Pancreas (tissue), 10 donors: ENCODE results near the gene LDHA. TPM values are rescaled to one million over a fixed set of nuclear protein-coding genes. Genes with fewer than 3 reads are reported as not detected.

Experiments used
- ATAC-seq, 4 donors: fragments of 200-7000 bp; cut with Tn5 transposase; one replicate each; pipeline versions ENCODE4 v1.8.0 to v1.9.1; 2020; ENCODE audit warnings: mild to moderate bottlenecking in 4 of 4, moderate library complexity in 4 of 4
- DNase-seq, 6 donors: peaks; one replicate each; pipeline ENCODE4 v3.0.0-alpha.2; 2020
- FAIRE-seq: peaks from 2 replicates; lab custom pipeline; 2012; peaks lifted over from hg19 to GRCh38; lab: Jason Lieb, UNC
- H3K27ac ChIP-seq, 4 donors: fragments of 200-600 bp; sonication (generic); 1 replicate in 3 of 4; 2 replicates in 1 of 4; pipeline versions ENCODE4 v1.5.0 to v1.8.0; 2020
- H3K27me3 ChIP-seq, 4 donors: fragments of 200-600 bp; one replicate each; pipeline ENCODE4 v1.8.0; 2021
- H3K36me3 ChIP-seq, 3 donors: fragments of 200-600 bp; sonication (generic) in 1 of 3; one replicate each; pipeline versions ENCODE4 v1.5.0 to v1.8.0; 2020 to 2021
- H3K4me1 ChIP-seq, 3 donors: fragments of 200-600 bp; one replicate each; pipeline ENCODE4 v1.8.0; 2021
- H3K4me3 ChIP-seq, 4 donors: fragments of 200-600 bp; sonication (generic) in 2 of 4; one replicate each; pipeline versions ENCODE4 v1.5.0 to v1.8.0; 2020 to 2021
- H3K9me3 ChIP-seq, 4 donors: fragments of 200-600 bp; one replicate each; pipeline ENCODE4 v1.8.0; 2021
- WGBS, 2 donors: extraction: QIAGEN DNeasy Blood & Tissue Kit; methylation state at CpG; one replicate each; pipeline ENCODE4 v1.1.7; 2013; 5-methylcytosine and 5-hydroxymethylcytosine counted together
- intact Hi-C, 3 donors: fragments of 100-400 bp; cut with DNase I; formaldehyde crosslinking; loops; one replicate each; pipeline versions ENCODE4 v1.11.1 to v1.14.2; 2022
- polyA plus RNA-seq, 2 donors: library from polyadenylated mRNA; stranded (reverse); fragments of 200-250 nt; gene quantifications; one replicate each; pipeline ENCODE4 v1.2.3, GENCODE V29; 2013
- total RNA-seq, 6 donors: library from RNA; stranded (reverse); fragmentation: NEBNext Ultra II Directional in 4 of 6; extraction: Animal tissue kit (Norgen Biotek cat#: 25700) in 4 of 6; gene quantifications; one replicate each; pipeline versions ENCODE4 v1.2.1 to v1.2.4, GENCODE V29; 2021 to 2023
- TF ChIP-seq, protein P1 (sequence below), 4 donors: fragments of 200-600 bp; sonication (generic) in 3 of 4; IDR thresholded peaks; one replicate each; pipeline versions ENCODE4 v1.5.0 to v1.8.0; 2021; ENCODE audit warnings: antibody characterized with exemption in 4 of 4
- donor health status: healthy with polysubstance abuse.
- donor health status: DM: no; HTN: no; CAD: no; lungs with moderate emphysema.
- donor health status: DM: no; HTN: no; CAD: no.
- donor health status: control.
- donor health status: control.
- donor health status: Bipolar disorder and iron deficiency.
- donor health status: DM: yes; HTN: yes; CAD: no.
- donor health status: DM: no; HTN: no; CAD: no.
- donor health status: DM: no; HTN: no; CAD: no.
- donor health status: DM: yes; HTN: yes; CAD: no.

LDHA gene
- total and polyA plus RNA-seq, 8 donors = 66.2 to 223 (median 99.6) TPM

DNA sequence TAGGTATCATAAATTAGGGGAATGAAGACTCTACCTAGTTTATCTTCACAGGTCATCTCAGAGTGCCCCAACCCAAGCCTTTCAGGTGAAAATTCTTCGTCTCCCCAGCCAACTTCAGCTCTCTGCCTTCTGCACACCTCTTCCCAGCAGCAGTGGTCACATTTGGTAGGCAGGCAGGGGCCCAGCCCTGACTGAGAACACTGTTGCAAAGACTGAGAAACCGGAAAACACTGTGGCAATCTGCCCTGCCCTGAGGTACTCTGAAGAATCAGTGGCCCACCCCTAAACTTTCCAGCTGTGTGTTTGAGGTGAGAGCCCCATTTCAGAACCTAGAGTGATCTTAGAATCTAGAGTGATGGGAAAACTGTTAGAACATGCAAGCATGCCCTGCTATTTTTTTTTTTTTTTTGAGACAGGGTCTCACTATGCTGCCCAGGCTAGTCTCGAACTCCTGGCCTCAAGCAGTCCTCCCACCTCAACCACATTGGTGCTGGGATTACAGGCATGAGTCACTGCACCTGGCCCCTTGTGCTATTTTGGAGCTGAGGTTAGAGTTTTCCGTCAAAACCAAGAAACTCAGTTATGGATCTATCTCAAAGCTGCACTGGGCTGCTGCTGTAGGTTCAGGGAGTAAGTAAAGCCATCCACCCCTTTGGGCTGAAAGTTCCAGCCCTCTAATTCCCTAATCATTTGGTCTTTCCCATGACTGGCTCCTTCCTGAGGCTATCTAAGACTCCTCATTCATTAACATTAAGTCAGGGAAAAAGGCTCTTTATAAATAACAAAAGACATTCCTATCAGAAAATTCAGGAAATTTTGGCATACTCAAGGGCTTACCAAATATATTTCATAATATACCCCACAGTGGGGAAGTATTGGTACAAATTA is 1.7 kb upstream of the LDHA start:
- TF ChIP-seq, protein P1, sequence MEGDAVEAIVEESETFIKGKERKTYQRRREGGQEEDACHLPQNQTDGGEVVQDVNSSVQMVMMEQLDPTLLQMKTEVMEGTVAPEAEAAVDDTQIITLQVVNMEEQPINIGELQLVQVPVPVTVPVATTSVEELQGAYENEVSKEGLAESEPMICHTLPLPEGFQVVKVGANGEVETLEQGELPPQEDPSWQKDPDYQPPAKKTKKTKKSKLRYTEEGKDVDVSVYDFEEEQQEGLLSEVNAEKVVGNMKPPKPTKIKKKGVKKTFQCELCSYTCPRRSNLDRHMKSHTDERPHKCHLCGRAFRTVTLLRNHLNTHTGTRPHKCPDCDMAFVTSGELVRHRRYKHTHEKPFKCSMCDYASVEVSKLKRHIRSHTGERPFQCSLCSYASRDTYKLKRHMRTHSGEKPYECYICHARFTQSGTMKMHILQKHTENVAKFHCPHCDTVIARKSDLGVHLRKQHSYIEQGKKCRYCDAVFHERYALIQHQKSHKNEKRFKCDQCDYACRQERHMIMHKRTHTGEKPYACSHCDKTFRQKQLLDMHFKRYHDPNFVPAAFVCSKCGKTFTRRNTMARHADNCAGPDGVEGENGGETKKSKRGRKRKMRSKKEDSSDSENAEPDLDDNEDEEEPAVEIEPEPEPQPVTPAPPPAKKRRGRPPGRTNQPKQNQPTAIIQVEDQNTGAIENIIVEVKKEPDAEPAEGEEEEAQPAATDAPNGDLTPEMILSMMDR (IDR thresholded peaks at IDR 0.05) = no peak
- H3K4me1 ChIP-seq = peaks cover 0 to 18% (median 0%) of the 10 kb centered on the region in 3 donors
- no peak overlapping the region for H3K4me3 ChIP-seq
- ATAC-seq (no peak), DNase-seq (no peak), FAIRE-seq (no peak)
- WGBS, 2 donors = 87 to 90% methylated on average over 4 of the region's 4 CpGs
- intact Hi-C loops = no loop called here
- no peaks in the 10 kb centered on the region for H3K27me3 ChIP-seq
- H3K36me3 ChIP-seq = peaks cover 0 to 8% (median 5%) of the 10 kb centered on the region in 3 donors
- no peak overlapping the region for H3K27ac ChIP-seq
- H3K9me3 ChIP-seq = no peaks in the 10 kb centered on the region

DNA sequence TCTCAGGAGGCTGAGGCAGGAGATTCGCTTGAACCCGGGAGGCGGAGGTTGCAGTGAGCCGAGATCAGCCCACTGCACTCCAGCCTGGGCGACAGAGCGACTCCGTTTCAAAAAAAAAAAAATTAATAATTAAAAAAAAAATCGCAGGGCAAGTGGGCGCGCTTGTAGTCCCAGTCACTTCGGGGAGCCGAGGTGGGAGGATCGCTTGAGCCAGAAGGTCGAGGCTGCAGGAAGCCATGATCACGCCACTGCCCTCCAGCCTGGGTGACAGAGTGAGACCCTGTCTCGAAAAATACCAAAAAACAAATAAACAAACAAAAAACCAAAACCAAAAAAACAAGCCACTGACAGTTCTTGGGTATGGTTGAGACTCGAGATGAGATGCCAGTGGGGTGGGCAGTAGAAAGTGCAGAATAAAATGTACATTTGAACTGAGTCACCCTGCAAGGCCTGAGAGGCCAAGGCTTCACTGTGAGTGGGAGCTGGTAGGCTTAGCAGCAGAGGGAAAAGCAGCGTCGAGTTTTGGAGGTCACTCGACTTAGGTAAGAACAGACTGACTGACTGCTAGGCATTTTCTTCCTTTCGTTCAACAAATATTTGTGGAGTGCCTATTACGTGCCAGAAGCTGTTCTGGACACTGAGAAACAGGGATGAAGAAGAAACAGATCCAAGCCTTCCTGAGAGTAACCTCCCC is 635 bp upstream of the LDHA start:
- H3K9me3 ChIP-seq = no peaks in the 10 kb centered on the region
- WGBS, 2 donors = 77 to 78% methylated on average over 22 of the region's 22 CpGs
- no peak for FAIRE-seq
- H3K36me3 ChIP-seq = peaks cover 0 to 17% (median 9%) of the 10 kb centered on the region in 3 donors
- H3K27me3 ChIP-seq = no peaks in the 10 kb centered on the region
- TF ChIP-seq, protein P1 (IDR thresholded peaks at IDR 0.05) = no peak
- peak in 2 of 6 donors; percentile 31 to 37 for DNase-seq
- peak overlapping the region; percentile 45 to 82 (median 70) for H3K4me3 ChIP-seq
- intact Hi-C loops = no loop called here
- peak; percentile 1 to 4 (median 2) for ATAC-seq
- peaks cover 0 to 18% (median 0%) of the 10 kb centered on the region in 3 donors for H3K4me1 ChIP-seq
- peak overlapping the region; percentile 70 to 96 (median 88) for H3K27ac ChIP-seq

DNA sequence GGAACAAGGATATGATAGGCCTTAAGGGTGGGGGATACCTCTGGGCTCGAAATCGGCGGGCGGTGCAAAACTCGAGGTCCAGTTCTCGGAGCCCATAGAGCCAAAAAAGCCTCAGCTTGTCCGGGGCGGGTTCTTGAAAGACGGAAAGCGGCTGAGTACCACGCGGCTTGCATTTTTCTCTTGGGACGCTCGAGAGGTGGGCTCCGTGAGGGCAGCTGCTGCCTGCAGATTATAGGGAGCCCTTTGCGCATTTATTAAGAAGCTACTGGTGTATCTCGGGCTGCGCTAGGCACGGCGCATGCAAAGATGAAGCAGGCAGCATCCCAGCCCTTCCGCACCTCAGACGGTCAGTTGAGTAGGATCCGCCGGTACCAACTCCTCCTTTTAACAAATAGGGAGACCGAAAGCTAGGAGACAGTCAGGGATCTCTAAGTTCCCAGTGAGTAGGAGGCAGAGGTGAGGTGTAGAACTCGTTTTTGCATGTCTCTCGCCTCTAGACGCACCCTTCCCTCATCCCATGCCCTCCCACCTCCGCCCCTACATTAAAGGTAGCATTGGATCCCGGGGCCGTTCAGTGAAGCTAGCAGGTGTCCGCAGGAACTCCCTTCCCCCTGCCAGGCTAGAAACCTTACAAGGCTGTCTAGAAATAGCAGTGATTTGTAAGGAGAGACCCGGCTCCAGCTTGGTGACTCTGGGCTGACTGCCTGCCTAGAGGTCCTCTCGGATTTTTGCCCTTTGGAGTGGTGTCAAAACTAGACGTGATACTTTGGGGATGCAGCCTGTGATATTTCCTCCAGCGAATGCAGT is 768 bp downstream of the LDHA start:
- Histone ChIP-seq H3K27ac (peak overlapping the region; percentile 70 to 96 (median 88)), H3K4me3 (peak overlapping the region; percentile 45 to 82 (median 70)), H3K4me1 (peaks cover 0 to 18% (median 0%) of the 10 kb centered on the region in 3 donors), H3K36me3 (peaks cover 8 to 30% (median 22%) of the 10 kb centered on the region in 3 donors), H3K27me3 (no peaks in the 10 kb centered on the region), H3K9me3 (no peaks in the 10 kb centered on the region)
- DNase-seq (peak in 4 of 6 donors; percentile 9 to 58 (median 36)), ATAC-seq (peak; percentile 0 to 8 (median 4)), FAIRE-seq (no peak)
- WGBS, 2 donors = 16% methylated on average over 36 of the region's 36 CpGs
- TF ChIP-seq, protein P1 (IDR thresholded peaks at IDR 0.05) = no peak
- intact Hi-C loops = no loop called here

DNA sequence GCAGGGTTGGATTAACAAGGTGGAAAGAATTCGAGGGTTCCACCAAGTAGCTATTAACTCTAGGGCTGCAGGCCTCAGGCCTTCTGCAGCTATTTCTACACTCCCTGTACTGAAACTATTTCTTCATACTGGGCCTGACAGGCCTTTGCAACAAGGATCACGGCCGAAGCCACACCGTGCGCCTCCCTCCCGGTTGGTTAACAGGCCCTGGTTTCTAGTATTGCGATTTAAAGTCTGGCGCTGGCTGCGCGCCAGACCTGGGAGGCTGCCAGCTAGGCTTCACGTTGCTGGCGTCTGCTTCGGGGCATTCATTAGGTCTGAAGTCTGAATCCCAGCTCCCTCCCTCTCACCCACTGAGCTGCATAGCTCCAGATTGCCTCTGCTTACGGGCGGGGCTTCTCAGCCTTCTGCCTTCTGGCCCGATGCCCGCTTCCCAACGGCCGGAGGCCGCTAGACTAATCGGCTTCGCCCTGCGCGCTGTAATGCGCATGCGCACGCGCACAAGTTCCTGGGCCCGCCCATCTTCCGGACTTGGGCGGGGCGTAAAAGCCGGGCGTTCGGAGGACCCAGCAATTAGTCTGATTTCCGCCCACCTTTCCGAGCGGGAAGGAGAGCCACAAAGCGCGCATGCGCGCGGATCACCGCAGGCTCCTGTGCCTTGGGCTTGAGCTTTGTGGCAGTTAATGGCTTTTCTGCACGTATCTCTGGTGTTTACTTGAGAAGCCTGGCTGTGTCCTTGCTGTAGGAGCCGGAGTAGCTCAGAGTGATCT is 1.6 kb downstream of the LDHA start:
- 0% methylated on average over 46 of the region's 46 CpGs for WGBS, 2 donors
- ATAC-seq (peak; percentile 83 to 88 (median 86)), FAIRE-seq (peak; percentile 67), DNase-seq (peak; percentile 98 to 100 (median 99))
- no peaks in the 10 kb centered on the region for H3K9me3 ChIP-seq
- peaks cover 8 to 37% (median 22%) of the 10 kb centered on the region in 3 donors for H3K36me3 ChIP-seq
- TF ChIP-seq, protein P1 (IDR thresholded peaks at IDR 0.05) = no peak
- peak overlapping the region; percentile 45 to 82 (median 70) for H3K4me3 ChIP-seq
- intact Hi-C loops = no loop called here
- peaks cover 0 to 18% (median 0%) of the 10 kb centered on the region in 3 donors for H3K4me1 ChIP-seq
- H3K27me3 ChIP-seq = no peaks in the 10 kb centered on the region
- peak overlapping the region; percentile 70 to 96 (median 88) for H3K27ac ChIP-seq
